Stimulated activated CD4-positive, alpha-beta T cell treated with anti-CD3 and anti-CD28 coated beads, Interleukin-12 subunit alpha, Interleukin-12 subunit beta, amount 100 ng/mL, for 48 hours (primary cell): ENCODE measurements around the gene LTBR.

Experiments used
- DNase-seq, 3 donors: peaks; one replicate each; pipeline ENCODE4 v3.0.0-alpha.2; 2020; ENCODE audit warnings: low read depth in 2 of 3, low spot score in 1 of 3

LTBR gene

DNA sequence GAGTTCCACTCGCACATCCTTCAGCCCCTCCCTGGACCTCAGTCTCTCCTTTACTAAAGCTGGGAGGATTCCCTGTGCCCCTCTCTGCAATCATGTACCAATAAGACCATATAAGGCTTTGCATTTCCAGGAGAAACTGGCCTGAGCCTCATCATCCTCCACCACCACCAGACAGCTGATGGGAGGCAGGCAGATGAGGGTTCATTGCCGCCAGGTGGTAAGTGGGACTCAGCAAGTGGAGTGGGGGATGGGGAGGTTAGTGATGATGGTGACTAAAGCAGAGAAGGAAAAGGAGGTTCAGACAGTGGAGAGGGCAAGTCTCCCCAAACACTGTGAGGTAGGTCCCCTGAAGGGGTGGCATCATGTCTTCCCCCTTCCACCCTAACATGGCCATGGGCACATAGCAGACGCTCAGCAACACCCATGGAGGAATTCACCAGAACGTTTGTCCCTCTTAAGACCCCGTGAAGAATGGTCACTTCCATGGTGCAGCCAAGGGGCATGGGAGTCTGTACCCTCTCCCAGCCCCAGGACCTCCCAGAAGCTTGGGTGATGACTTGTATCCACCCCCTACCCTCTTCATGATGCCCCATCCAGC lies 37.6 kb upstream of the LTBR start:
- no peak for DNase-seq

GRCh38 chr12:6346942-6347341 lies 37.0 kb upstream of the LTBR start:
- no peak for DNase-seq

DNA sequence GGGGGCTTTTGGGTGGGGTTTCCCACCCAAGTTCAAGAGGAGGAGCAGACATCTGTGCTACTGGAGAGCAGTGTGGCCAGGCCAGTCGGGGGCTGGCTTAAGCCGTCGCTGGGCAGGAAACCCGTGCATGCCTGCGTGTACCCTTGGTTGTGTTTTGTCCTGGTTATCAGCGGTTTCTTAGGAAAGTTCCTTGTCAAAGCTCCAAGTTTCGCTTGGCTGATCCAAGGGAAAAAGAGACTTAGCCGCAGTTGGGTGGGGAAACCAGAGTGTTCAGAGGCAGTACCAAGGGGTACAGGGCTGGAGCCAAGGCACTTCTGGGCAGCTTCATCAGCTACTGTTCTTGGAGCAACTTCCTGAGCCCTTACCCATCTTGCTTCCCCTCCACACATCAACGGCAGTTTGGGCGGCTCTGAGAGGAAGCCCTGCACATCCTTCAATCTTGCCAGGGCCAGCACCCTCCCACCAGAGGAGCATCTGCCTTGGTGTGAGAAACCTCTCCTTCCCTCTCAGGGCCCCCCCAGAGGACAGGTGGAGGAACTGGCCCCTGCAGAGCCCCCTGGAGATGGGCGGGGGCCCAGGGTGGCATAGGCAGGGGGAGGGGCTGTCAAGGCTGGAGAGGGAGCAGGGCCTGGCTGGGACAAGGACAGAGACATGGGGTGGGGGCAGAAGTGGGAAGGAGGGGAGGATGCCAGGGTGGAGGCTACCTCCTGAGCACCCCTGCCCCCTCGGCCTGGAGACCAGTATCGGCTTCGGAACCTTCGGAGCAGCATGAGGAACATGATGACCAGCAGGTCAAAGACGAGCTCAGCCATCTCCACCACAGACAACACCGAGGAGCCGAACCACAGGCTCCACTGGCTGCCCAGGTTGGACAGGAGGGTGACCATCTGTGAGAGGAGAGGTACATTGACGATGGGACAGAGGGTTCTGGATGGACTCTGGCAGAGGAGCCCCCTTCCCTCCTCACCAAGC lies 36.3 kb upstream of the LTBR start:
- DNase-seq, result no peak

GRCh38 chr12:6351622-6352021 lies 32.3 kb upstream of the LTBR start:
- no peak for DNase-seq

- DNase-seq, result no peak
These were observed 31.5 kb upstream of the LTBR start for GRCh38 chr12:6352193-6353173.

GRCh38 chr12:6354495-6355393 lies 29.2 kb upstream of the LTBR start:
- DNase-seq, result no peak

- no peak for DNase-seq
These were observed 28.2 kb upstream of the LTBR start for GRCh38 chr12:6355491-6356373.

DNA sequence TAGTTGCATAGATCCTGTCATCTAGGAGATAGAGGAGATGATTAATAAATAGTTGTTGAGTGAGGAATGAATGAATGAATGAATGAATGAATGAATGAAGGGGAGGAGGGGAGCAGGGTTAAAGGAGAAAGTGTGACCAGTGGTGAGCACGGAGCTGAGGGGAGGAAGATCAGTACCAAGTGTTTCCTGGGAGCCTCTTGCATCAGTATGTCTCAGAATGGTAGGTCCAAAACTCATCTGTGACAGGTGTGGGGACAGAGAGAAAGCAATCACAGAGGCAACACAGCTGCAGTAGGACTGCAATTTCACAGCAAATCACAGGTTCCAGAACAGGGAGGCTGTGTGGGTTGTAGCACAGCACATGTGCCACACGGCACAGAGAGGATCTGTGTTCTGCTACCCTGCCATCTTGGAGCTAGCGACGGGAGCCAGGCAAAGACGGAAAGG lies 27.6 kb upstream of the LTBR start:
- no peak for DNase-seq

GRCh38 chr12:6358881-6359280 lies 25.1 kb upstream of the LTBR start:
- DNase-seq, result no peak

- DNase-seq, result no peak
These were observed 23.8 kb upstream of the LTBR start for GRCh38 chr12:6360080-6360571.

GRCh38 chr12:6360578-6361490 lies 23.1 kb upstream of the LTBR start:
- no peak for DNase-seq

DNA sequence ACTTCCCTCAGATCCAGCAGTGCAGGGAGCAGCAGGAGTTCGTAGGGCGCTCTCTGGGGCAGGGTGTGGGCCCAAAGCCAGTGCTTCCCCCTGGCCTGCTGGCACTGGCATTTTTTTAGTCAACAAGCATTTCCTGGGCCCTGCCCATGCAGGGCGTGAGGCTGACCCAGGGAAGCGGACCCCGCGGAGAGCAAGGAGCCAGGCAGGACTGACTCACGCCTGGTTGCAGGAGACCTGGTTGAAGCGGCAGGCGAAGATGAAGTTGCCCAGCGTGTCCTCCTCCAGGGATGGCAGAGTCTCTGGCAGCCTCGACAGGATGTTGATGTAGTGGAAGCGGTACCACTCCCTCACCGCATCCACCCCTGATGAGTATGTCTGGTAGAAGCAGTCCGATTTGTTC lies 22.1 kb upstream of the LTBR start:
- no peak for DNase-seq

- no peak for DNase-seq
These were observed 21.6 kb upstream of the LTBR start for GRCh38 chr12:6362403-6362802.

GRCh38 chr12:6363010-6363329 lies 21.0 kb upstream of the LTBR start:
- no peak for DNase-seq

- DNase-seq, result peak; percentile 44 to 78 (median 53)
These were observed 20.5 kb upstream of the LTBR start for GRCh38 chr12:6363330-6364043.

DNA sequence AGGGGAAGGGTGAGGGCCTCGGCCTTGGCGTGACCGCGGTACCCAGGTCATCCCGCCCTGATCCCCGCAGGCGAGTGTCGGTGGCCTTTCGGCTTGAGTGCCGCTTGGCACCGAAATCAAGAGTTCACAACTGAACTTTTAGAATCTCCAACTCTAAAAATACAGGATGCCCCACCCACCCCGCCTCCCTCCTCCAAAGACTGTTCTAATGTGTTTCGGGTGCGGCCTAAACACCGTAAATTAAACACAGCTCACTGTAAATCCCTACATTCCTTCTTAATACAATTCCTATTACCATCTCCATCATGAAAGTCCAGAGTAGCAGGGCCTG lies 20.0 kb upstream of the LTBR start:
- no peak for DNase-seq

- no peak for DNase-seq
These were observed 16.6 kb upstream of the LTBR start for GRCh38 chr12:6367065-6367968.
